HG03457 (cell line): Measurements from ENCODE around the gene FAM180A.

ENCODE experiments used
- ATAC-seq: cut with Tn5 transposase; IDR thresholded peaks from one replicate; pipeline ENCODE4 v1.9.1; 2021; ENCODE audit warnings: moderate number of reproducible peaks; ENCODE audit not compliant: unreplicated experiment

The FAM180A gene

DNA sequence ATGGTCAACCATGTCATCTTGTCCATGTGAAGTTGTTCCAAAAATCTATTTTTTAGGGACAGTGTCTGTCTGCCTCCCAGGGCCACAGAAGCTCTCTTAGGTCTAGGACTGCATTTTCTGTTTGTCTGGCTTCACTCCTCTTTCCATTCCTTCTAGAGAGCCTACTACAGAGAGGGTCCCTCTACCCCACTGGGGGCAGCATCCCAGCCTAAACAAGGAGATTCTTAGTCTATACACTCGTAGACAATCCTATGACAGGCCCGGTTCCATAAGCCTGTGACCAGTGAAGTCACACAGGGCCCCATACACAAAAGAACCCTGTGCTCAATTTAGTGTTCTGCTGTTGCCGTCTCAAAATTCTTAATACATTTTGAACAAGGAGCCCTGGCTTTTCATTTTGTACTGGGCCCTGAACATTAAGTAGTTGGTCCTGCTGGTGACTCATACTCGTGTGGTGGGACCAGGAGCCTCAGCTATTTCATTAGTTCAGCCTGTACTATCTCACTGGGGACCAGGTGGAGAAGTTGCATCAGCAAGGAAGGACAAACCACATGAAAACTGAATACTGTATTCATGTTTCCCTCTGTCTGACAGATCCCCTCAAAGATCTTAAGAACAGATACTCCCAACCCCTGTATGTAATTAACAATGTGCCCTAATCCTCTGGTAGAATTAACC is 23.5 kb upstream of the FAM180A start:
- no peak for ATAC-seq

DNA sequence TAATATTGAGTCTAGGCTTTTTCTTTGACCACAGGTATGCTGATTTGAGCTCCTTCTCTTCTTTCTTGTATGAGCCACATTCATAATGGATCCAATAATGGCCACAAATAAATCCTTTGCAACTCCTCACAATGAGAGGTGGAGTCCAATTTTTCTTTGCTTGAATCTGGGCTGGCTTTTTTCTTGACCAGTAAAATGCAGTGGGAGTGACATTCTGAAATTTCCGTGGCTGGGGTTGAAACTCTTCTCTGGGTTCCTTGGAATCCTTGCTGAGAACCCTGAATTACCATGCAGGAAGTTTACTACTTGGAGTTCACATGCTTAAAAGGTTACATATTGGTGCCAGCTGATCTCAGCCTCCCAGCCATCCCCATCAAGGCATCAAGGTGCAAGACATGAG is 22.4 kb upstream of the FAM180A start:
- no peak for ATAC-seq

DNA sequence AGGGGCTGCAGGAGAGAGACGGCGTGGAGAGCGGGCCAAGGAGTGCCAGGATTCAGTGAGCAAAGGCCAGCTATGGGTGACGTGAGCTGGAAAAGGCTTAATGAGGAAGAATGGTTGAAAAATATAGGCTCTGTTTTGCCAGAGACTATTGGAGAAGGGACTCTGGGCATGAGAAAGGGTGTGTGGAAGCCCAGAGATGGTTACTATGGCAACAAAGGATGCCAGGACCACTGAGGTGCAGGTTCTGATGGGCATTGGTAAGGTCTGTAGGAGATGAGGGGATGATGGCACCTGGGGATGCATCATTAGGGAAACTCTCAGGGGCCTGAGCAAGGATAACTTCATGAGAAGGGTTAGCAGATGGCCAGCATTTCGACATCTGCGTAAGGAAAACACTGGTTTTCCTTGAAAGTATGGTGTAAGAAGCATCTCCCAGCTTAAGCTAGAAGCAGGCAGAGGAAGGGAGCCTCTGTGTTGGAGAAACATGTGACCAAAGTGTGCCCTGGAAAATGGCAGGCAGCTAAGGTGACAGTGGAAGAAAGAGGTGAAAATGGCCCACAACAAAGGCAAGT is 21.6 kb upstream of the FAM180A start:
- no peak for ATAC-seq

DNA sequence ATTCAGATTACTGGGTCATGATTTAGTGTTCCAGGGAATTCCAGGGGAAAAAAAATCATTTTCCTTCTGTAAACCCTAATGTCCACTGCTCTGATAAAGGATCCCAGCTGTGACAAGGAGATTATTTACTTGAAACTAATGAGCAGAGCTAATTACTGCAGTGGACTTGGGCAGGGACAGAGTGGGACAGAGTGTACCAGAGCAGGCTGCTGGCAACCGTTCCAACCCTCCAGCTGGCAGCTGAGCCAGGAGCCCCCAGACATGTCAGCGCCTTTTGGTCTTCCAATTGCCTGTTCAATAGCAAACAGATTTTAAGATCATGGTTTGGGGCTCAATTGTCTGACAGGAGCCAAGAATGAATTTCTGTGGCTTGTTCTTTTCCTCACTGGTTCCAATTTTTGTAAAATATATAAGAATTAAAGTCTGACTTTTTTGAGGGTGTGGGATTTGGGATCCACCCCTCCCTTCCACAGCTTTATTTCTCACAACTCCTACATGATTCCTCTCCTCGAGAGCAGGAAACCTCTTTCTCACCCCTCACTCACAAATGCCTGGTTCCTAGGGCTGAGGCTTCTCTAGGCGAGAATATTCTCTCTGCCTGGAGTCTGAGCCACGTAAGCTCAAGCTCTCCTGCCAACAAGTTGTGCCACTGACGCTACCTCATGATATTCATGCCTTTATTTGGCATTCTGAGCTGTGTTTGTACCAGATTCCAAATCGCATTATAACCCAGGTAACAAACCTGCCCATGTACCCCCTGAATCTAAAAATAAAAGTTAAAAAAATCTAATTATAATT is 20.6 kb upstream of the FAM180A start:
- ATAC-seq: no peak

DNA sequence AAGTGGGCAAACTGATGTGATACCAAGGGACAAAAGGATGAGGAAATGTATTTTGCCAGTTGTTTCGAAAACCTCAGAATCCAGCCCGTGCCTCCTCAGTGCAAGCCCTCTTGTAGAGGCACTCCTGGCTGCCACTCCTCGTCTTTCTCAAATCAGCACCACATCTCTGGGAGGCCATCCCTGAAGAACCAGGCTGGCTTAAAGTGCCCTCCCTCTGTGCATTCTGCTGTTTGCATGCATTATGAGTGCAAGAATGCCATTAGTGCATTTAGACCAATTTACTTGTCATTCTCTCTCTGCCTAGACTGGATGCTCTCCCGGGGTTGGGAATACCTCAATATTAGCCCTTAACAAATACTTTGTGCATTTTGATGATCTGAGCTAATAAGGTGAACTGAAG is 19.9 kb upstream of the FAM180A start:
- no peak for ATAC-seq

DNA sequence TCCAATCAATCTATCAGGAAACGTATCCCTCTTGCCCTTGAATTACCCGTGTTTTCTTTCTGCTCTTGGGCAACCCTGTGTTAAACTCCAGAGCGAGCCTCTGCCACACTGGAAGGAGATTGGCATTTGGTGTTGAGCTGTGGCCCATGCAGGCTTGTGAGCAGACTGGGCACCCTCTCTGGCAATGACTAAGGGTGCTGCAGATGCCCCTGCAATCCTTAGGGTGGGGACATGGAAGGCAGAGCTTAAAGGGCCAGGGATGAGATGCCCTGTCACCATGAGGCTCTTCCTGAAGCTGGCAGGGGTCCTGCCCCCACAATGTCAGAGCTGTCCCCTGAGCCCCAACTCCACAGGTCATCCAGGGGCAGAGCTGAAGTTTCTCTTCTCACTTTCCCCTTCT is 19.5 kb upstream of the FAM180A start:
- no peak for ATAC-seq

DNA sequence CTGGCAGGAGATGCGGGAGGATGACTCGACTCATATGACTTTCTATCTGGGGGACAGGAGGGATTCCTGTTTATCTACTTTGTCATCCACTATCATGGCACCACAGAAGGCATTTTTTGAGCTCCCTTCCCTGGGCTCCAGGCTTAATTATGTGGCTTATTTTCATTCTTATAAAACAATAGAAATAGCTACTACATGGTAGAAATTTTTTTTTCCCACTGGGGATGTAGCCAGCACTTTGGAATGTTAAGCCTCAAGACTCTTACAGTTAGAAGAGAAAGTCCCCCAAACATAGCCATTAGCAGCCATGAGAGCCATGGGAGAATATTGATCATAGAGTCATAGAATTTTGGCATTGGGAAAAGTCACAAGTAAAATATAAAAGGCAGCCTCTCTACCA is 14.6 kb upstream of the FAM180A start:
- ATAC-seq: no peak

DNA sequence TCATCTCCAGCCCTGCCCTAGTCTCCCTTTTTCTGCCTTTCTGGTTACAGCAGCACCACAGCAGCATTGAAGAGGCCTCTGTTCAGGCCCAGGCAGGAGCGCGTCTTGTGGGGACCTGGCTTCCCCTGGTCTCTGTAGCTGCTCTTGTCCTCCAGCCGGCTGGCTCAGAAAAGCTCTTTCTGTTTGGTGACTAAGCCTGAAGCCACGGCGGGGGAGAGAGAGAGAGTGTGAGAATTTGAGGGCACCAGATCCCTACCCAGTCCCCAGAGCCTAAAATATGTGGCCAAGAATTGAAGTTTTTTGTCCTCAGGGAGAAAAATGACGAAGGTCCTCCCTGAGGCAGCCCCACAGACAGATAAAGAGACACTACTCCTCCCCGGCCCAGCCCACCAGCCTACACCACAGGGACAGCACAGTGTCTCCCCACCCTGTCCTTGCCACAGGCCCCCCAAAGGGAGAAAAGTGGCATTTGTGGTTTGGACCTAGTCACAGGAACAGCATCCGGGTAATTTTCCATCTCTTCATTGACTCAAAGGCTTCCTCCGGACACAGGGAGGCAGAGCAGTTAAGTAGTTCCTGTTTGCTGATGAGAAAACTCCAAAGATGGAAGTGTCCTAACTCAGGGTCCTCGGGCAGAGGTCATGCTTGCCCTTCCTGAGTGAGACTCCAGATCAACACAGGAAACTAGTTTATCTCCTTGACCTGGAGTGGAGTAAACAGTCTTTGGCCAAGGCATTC is 13.3 kb upstream of the FAM180A start:
- ATAC-seq: no peak

DNA sequence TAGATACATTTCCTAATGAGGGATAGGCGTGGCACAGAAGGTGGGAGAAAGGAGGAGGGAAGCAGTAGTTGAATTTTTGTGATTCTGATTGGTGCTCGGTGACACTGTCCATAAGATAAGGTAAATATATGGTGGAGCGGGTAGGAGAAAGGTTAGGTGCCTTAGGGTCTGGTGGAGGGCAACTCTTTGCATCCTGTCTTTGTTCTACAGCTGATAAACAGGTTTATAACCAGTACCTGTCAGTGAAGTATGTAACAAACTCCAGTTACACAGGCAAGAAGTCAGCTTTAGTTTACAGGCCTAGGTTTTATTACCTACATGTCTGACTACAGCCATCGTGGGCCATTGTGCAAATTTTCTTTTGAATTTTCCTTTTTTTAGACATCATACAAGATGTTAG is 10.9 kb upstream of the FAM180A start:
- ATAC-seq: no peak

DNA sequence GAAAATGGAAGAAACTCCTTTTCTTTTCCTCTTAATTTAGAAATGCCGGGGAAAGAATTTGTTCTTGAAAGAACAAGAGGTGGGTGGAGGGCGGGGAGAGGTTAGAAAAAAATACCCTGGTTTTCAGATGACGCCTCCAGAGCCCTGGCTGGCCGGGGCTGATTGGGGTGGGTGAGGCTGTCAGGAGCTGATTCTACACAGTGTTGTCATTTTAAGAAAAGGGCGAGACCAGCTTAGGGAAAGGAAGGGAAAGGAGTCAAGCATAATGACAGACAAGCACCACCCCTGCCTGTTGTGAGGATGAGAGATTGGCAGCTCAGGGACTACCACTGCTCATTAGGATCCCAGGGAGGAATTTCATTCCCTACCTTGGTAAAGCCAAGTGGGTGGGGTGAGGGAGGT is 9.9 kb upstream of the FAM180A start:
- ATAC-seq: no peak

DNA sequence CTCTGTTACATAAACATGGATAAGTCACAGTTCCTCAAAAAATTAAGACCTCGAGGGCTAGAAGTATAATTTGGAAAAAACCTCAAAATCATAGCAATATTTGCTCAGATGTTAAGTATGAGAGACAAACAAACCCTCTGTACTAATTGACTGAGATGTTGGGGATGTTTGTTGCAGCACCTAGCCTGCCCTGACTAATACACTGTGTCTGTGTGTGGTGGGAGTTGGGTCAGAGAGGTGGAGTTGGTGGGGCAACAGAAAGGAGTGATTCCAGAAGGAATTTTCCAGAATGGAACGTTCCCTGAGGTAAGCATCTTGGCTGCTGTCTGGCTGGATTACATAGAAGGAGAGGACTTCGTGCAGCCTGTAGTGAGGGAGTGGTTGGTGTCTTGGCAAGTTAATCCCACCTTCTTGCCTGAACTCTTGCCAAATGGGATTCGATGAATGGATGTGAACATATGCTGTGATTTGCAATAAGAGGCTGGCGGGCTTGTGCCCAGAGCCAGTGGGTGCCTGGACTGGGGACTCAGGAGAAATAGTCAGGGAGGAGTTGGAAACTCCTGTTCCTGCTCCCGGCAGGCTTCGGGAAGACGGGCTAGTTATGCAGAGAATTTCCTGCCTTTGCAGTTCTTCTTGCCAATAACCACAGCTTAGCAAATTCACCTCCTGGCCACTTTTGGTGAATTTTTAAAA is 9.3 kb upstream of the FAM180A start:
- ATAC-seq: no peak

DNA sequence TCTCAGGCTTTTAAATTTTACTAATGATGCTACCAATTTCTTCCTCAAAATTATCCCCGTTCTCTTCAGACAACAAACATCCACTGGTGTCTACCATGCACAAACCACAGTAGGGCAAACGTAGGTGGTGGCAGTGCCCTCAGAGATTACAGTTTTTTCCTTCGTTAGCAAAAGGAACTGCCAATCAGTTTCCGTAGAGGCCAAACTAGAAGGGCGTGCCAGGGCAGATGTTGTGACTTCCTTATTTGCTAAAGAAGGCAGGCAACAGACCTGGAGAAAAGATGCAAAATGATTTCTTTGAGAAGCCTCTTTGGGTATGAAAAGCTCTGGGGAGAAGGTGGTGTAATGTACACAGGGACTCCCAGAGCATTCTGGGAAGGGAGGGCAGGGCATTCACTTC is 7.6 kb upstream of the FAM180A start:
- no peak for ATAC-seq

DNA sequence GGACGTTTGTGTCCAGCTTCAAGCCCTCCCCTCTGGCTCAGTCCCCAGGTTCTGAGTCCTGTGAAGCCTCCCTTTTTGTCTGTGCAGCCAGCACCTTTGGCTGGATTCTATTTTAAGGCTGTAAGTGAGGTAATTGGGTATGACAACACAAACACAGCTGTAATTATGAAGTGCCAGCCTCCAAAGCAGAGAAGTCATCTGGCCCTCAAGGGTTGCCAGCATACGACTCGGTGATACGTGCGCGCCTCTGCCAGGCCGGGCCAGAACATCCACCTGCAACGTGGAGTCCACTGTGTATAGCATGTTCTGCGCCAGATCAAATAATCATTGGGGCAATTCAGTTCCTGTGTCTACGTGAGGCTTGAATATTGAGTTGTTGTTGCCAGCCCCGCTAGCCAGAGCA is 6.7 kb upstream of the FAM180A start:
- no peak for ATAC-seq

DNA sequence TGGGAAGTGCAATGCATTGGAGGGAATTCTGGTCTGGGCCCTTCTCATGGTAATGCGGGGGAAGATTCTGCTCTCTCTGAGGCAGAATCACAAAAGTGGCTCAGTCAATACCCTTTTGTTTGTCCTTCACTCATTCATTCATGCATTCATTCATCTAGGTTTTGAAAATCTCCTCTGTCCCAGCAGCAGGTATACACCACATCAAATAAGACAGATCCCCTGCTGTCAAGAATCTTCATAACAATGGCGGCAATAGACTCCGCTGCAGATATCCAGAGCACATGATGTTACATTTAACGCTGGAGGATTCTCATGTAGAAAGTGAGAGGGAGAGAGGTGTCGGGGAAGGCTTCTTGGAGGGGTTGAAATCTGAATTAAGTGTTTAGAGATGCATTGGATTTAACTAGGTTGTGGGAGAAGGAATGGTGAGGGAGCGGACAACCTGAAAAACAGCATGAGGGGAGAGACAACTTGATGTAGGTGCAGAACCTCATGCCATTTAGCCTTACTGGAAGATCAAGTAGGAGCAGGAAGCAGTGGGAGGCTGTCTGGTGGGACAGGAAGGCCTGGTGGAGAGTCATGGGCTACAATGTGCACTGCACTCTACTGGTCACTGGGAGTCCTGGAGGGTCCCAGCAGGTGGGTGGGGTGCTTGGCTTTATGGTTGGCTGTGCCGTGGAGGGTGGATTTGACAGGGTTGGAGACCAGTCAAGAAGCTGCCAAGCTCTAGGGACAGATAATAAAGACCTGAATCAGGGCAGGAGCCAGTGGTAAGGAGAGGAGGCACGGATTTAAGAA is 5.2 kb upstream of the FAM180A start:
- ATAC-seq: no peak

DNA sequence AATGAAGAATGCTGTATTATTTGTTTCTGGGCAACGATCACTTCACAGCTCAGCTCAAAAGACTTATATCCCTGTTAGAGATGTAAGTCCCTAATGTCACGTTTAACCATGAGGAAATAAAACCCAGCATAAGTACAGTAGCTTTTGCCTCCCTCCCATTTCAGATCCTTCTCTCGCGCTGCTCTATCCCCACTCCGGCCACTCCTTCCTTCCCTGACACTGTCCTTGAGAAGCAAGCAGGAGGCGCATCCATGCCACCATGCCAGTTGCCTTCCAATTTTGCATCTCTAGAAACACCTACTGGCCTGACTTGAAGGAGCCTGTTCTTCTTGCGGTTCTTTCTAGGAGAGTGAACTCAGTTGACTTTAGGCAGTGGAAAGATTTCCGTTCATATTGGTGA is 1.2 kb downstream of the FAM180A start:
- ATAC-seq: no peak

DNA sequence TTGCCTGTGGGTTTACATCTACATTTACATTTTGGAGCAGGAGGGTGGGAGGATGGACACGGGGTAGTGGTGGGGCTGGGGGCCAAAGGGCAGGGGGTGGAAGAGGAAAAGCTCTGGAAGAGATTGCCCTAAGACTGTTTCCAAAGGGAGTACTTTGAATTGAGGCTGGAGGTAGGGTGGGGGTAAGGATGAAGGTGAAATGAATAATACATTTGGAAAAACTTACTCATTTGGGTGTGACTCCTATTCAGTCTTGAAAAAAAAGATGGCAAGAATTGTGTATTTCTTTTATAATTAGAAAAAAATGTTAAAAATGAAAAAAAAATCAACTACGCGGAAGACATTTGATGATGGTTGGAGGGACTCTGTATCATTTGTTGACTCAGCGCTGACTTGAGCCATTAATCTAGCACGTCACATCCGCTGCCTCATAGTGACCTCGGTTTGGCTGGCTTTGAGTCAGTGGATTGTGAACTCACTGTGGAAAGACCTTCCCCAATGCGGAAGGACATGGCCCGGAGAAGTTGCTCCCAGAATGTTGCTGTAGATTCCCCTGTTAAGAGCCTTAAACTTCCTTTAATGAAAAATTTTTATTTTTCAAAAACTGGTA is 2.8 kb downstream of the FAM180A start:
- ATAC-seq: no peak

DNA sequence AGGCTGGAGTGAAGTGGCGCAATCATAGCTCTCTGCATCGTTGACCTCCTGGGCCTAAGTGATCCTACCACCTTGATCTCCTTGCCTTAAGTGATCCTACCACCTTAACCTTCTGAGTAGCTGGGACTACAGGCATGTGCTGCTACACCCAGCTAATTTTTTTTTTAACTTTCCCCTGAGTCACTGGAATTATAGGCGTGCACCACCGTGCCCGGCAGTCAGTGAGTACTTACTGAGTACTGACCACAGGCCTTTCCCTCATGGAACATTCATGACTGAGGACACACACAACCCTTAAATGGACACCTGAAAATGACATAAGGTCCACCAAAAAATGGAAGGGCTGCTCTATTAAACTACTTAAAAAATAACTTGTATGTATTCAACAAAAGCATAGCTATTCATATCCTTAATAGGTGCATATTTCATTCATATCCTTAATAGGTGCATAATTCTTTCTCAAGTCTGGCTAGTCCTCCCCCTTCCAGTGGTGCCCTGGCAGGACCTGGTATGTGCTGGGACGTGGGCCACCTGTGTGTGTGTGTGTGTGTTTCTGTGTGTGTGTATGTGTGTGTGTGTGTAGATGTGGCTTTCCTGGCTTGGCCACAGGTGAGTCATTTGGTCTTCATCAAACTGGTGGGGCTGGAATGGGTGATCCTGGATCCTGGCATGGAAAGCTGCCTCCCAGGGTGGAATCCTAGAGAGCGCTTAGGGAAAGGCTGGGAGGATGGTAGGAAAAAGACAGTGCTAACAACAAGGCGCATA is 3.5 kb downstream of the FAM180A start:
- no peak for ATAC-seq

DNA sequence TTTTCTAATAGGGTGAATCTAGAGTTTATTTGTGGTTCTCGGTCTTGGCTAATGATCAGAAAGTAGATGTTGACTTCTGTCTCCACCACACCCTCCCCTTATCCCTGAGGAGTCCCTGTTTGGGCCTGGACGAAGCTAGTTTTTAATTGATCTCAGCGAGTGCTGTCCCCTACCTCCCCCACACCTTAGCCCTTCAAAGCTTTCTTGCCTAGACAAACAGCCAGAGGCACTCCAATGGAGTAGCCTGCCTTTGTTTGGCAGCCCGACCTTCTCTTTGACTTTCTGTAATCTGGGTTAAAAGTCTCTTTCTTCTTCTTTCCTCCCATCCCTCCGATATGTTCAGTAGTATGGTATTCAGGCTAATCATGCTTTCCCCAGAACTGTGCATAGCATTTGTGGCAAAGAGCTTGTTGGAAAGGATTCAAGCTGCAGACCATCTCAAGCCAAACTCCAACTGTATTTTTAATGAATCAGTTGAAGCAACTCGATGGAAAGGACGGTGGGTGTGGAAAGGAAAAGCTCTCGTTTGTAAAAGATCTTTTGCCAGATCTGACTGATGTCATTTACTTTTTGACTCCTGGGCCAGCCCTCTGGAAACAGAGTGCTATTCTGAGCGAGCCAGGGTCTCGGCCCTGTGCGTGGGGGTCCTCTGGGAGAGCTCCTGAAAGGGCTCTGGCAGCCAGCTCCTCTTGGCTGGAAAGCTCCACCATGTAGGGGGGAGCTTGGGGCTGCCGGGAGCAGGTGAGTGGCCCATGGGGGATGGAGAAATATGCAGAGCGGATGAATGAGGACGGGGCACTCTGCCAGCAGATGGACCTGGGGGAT is 4.5 kb downstream of the FAM180A start:
- no peak for ATAC-seq
